B cell (primary cell): ENCODE measurements around the gene EFCAB9. TPM values are rescaled to one million over a fixed set of nuclear protein-coding genes. Genes with fewer than 3 reads are reported as not detected.

ENCODE experiments used
- ATAC-seq: fragments of 200-7000 bp; cut with Tn5 transposase; one replicate; pipeline ENCODE4 v1.10.0; 2021; ENCODE audit warnings: low read depth, mild to moderate bottlenecking, moderate number of reproducible peaks, moderate library complexity
- CTCF ChIA-PET: fragments of 350-600 bp; sonication (Branson Sonifier 250); formaldehyde crosslinking; loops from one replicate; lab custom pipeline; 2021; ENCODE audit warnings: antibody characterized with exemption, inconsistent platforms; lab: Charles Lee
- POLR2A ChIA-PET: fragments of 350-600 bp; sonication (Branson Sonifier 250); formaldehyde crosslinking; loops from one replicate; lab custom pipeline; 2021; ENCODE audit warnings: antibody characterized with exemption; lab: Charles Lee
- DNase-seq: peaks from one replicate; pipeline ENCODE4 v3.0.0; 2013
- H2AFZ ChIP-seq: 2 replicates; pipeline ENCODE4 v1.6.1; 2012; ENCODE audit warnings: mild to moderate bottlenecking, low read depth, low read length; ENCODE audit not compliant: insufficient read depth, poor library complexity, severe bottlenecking
- H3K27ac ChIP-seq, 2 donors: 1 replicate in 1 of 2; 2 replicates in 1 of 2; pipeline ENCODE4 v1.5.1; 2012 to 2013; ENCODE audit warnings: low read length in 2 of 2, mild to moderate bottlenecking in 2 of 2, moderate library complexity in 1 of 2
- H3K27me3 ChIP-seq, 4 experiments: fragments of 200-600 bp in 1 of 4; sonication (generic) in 1 of 4; replicated peaks in 1 of 4; 1 replicate in 2 of 4; 2 replicates in 2 of 4; pipeline versions ENCODE4 v1.6.1 to v1.7.0; 2013 to 2016; ENCODE audit warnings: low read length in 3 of 4, mild to moderate bottlenecking in 2 of 4, mixed read lengths in 1 of 4, moderate library complexity in 1 of 4; ENCODE audit not compliant: insufficient read depth in 4 of 4, control insufficient read depth in 3 of 4; ENCODE audit errors: control extremely low read depth in 1 of 4
- H3K36me3 ChIP-seq, 2 experiments: replicated peaks in 1 of 2; 1 replicate in 1 of 2; 2 replicates in 1 of 2; pipeline versions ENCODE4 v1.6.1 to v1.7.1; 2013; ENCODE audit warnings: low read length in 1 of 2; ENCODE audit not compliant: insufficient read depth in 2 of 2, control insufficient read depth in 1 of 2; ENCODE audit errors: control extremely low read depth in 1 of 2, extremely low read depth in 1 of 2
- H3K4me1 ChIP-seq, 2 donors: fragments of 200-600 bp in 1 of 2; sonication (generic) in 1 of 2; 1 replicate in 1 of 2; 2 replicates in 1 of 2; pipeline versions ENCODE4 v1.5.1 to v1.6.1; 2013 to 2017; ENCODE audit warnings: low read length in 2 of 2; ENCODE audit not compliant: control insufficient read depth in 2 of 2, insufficient read depth in 2 of 2
- H3K4me2 ChIP-seq: replicated peaks from 2 replicates; pipeline ENCODE3; 2012; ENCODE audit warnings: mild to moderate bottlenecking, low read depth, low read length; ENCODE audit not compliant: poor library complexity, severe bottlenecking
- H3K4me3 ChIP-seq, 5 experiments: fragments of 200-600 bp in 1 of 5; sonication (generic) in 1 of 5; 1 replicate in 3 of 5; 2 replicates in 2 of 5; pipeline versions ENCODE4 v1.5.1 to v1.7.0; 2011 to 2016; ENCODE audit warnings: low read length in 4 of 5, mild to moderate bottlenecking in 4 of 5, low read depth in 2 of 5, control low read depth in 1 of 5, moderate library complexity in 1 of 5; ENCODE audit not compliant: insufficient read depth in 1 of 5; ENCODE audit errors: control extremely low read depth in 1 of 5, extremely low read depth in 1 of 5
- H3K79me2 ChIP-seq: fragments of 200-600 bp; sonication (generic); one replicate; pipeline ENCODE4 v1.6.0; 2016; ENCODE audit warnings: low read length; ENCODE audit not compliant: control insufficient read depth, insufficient read depth
- H3K9ac ChIP-seq: fragments of 200-600 bp; sonication (generic); 2 replicates; pipeline ENCODE4 v1.6.1; 2017; ENCODE audit warnings: mild to moderate bottlenecking, low read length, moderate library complexity
- H3K9me3 ChIP-seq, 3 donors: one replicate each; pipeline versions ENCODE4 v1.6.1 to v1.7.1; 2013; ENCODE audit warnings: low read length in 2 of 3; ENCODE audit not compliant: control insufficient read depth in 2 of 3, insufficient read depth in 1 of 3; ENCODE audit errors: control extremely low read depth in 1 of 3
- H4K20me1 ChIP-seq: 2 replicates; pipeline ENCODE4 v1.6.0; 2012; ENCODE audit warnings: mild to moderate bottlenecking, low read length; ENCODE audit not compliant: insufficient read depth, control insufficient read depth, poor library complexity, severe bottlenecking
- H3K27ac Mint-ChIP-seq: one replicate; pipeline ENCODE4 v1.8.0; 2021; ENCODE audit warnings: mixed read lengths
- H3K27me3 Mint-ChIP-seq: one replicate; pipeline ENCODE4 v1.8.0; 2021; ENCODE audit warnings: mixed read lengths
- H3K4me1 Mint-ChIP-seq: one replicate; pipeline ENCODE4 v1.8.0; 2021; ENCODE audit warnings: mixed read lengths
- H3K4me3 Mint-ChIP-seq: one replicate; pipeline ENCODE4 v1.8.0; 2021; ENCODE audit warnings: mixed read lengths
- H3K9me3 Mint-ChIP-seq: one replicate; pipeline ENCODE4 v1.8.0; 2022; ENCODE audit warnings: mixed read lengths; ENCODE audit not compliant: insufficient read depth
- CTCF ChIP-seq: fragments of 200-600 bp; IDR thresholded peaks from one replicate; pipeline ENCODE4 v1.8.0; 2022; ENCODE audit warnings: antibody characterized with exemption, mild to moderate bottlenecking
- EZH2 ChIP-seq: IDR thresholded peaks from 2 replicates; pipeline ENCODE4 v1.6.1; 2012; ENCODE audit warnings: borderline replicate concordance, low read depth, mild to moderate bottlenecking, moderate library complexity, low read length; ENCODE audit not compliant: insufficient read depth, poor library complexity, severe bottlenecking
- WGBS: methylation state at CpG from one replicate; pipeline ENCODE4 v1.1.5; 2013; ENCODE audit warnings: missing lambda C conversion rate; ENCODE audit not compliant: insufficient coverage; 5-methylcytosine and 5-hydroxymethylcytosine counted together
- intact Hi-C: fragments of 100-400 bp; cut with micrococcal nuclease; formaldehyde crosslinking; loops from one replicate; pipeline ENCODE4 v1.10.0; 2022
- polyA plus RNA-seq: library from polyadenylated mRNA; depleted of rRNA; stranded (reverse); fragments of >200 nt; gene quantifications from 2 replicates; pipeline ENCODE4 v1.2.3, GENCODE V29; 2012
- total RNA-seq, 2 donors: library from RNA; stranded (reverse); fragments of 120-200 nt in 1 of 2; gene quantifications; 1 replicate in 1 of 2; 2 replicates in 1 of 2; pipeline versions ENCODE4 v1.2.3 to v1.2.4, GENCODE V29; 2013 to 2022

Gene EFCAB9
- total and polyA plus RNA-seq, 2 donors (not counting 1 experiment from before 2014, with no cell fraction given): not detected

- POLR2A ChIA-PET: interaction anchor here (1.8 to 7.9 kb wide), 2 partner anchors 8 to 68 kb away, joined by 9 to 95 read pairs; partner anchors contain the start of gene STK10
- peak overlapping the region; percentile 96 to 98 for H3K27ac ChIP-seq
- Mint-ChIP-seq H3K4me1 (peaks cover 86% of the 10 kb centered on the region), H3K27ac (peak overlapping the region; percentile 96), H3K9me3 (no peaks in the 10 kb centered on the region), H3K27me3 (no peaks in the 10 kb centered on the region), H3K4me3 (peak overlapping the region; percentile 88)
- peaks cover 100% of the 10 kb centered on the region for H3K79me2 ChIP-seq
- peak overlapping the region; percentile 61 for H2AFZ ChIP-seq
- intact Hi-C loops: no loop called here
- H4K20me1 ChIP-seq: peaks cover 9% of the 10 kb centered on the region
- H3K9me3 ChIP-seq: no peaks in the 10 kb centered on the region
- TF ChIP-seq CTCF (no peak), EZH2 (no peak)
- peak; percentile 37 for DNase-seq
- peaks cover 74 to 99% of the 10 kb centered on the region in 2 donors for H3K4me1 ChIP-seq
- no peaks in the 10 kb centered on the region for H3K27me3 ChIP-seq
- CTCF ChIA-PET: interaction anchor here (0.6 to 2.2 kb wide), 4 partner anchors 8 to 67 kb away, joined by 3 to 13 read pairs (median 4); partner anchors contain the start of gene STK10
- peak overlapping the region; percentile 75 for H3K9ac ChIP-seq
- no peak for ATAC-seq
- H3K36me3 ChIP-seq: peaks cover 0 to 24% of the 10 kb centered on the region in 2 experiments
- WGBS: 11% methylated on average over 18 of the region's 18 CpGs
- H3K4me2 ChIP-seq: peak overlapping the region; percentile 88
- H3K4me3 ChIP-seq: peak overlapping the region; percentile 26 to 68 (median 52)
Observed at GRCh38 chr5:172178301-172178987, 15.5 kb upstream of the EFCAB9 start.
